CD14-positive monocyte (primary cell): ENCODE measurements around the gene NSUN7. TPM values are rescaled to one million over a fixed set of nuclear protein-coding genes. Genes with fewer than 3 reads are reported as not detected.

Experiments used
- DNase-seq, 3 donors: peaks; one replicate each; pipeline ENCODE4 v3.0.0-alpha.2; 2011 to 2022
- H2AFZ ChIP-seq: 2 replicates; pipeline ENCODE4 v1.6.0; 2012; ENCODE audit warnings: mild to moderate bottlenecking, low read depth, low read length, inconsistent platforms; ENCODE audit not compliant: insufficient read depth, poor library complexity, severe bottlenecking
- H3K27ac ChIP-seq, 2 donors: 1 replicate in 1 of 2; 2 replicates in 1 of 2; pipeline ENCODE4 v1.5.1; 2012 to 2013; ENCODE audit warnings: low read length in 2 of 2, control low read depth in 1 of 2, inconsistent platforms in 1 of 2, low read depth in 1 of 2, mild to moderate bottlenecking in 1 of 2
- H3K27me3 ChIP-seq, 2 donors: one replicate each; pipeline versions ENCODE4 v1.6.0 to v1.6.1; 2011 to 2013; ENCODE audit warnings: low read length in 2 of 2; ENCODE audit not compliant: control insufficient read depth in 2 of 2, insufficient read depth in 2 of 2
- H3K36me3 ChIP-seq, 2 donors: replicated peaks in 1 of 2; 1 replicate in 1 of 2; 2 replicates in 1 of 2; pipeline versions ENCODE4 v1.5.1 to v1.6.1; 2012 to 2013; ENCODE audit warnings: low read length in 2 of 2, control low read depth in 1 of 2, inconsistent platforms in 1 of 2, mild to moderate bottlenecking in 1 of 2; ENCODE audit not compliant: insufficient read depth in 2 of 2, control insufficient read depth in 1 of 2
- H3K4me1 ChIP-seq, 2 donors: 1 replicate in 1 of 2; 2 replicates in 1 of 2; pipeline versions ENCODE4 v1.5.1 to v1.6.1; 2012 to 2013; ENCODE audit warnings: low read length in 2 of 2, control low read depth in 1 of 2, inconsistent platforms in 1 of 2, mild to moderate bottlenecking in 1 of 2, moderate library complexity in 1 of 2; ENCODE audit not compliant: insufficient read depth in 2 of 2, control insufficient read depth in 1 of 2
- H3K4me2 ChIP-seq: replicated peaks from 2 replicates; pipeline ENCODE3; 2012; ENCODE audit warnings: low read length, moderate library complexity, mild to moderate bottlenecking; ENCODE audit not compliant: poor library complexity, severe bottlenecking; ENCODE audit errors: extremely low read depth
- H3K4me3 ChIP-seq, 3 experiments: fragments of 200-600 bp in 1 of 3; sonication (generic) in 1 of 3; replicated peaks in 1 of 3; 1 replicate in 2 of 3; 2 replicates in 1 of 3; pipeline ENCODE4 v1.5.1; 2011 to 2013; ENCODE audit warnings: low read length in 3 of 3, mild to moderate bottlenecking in 3 of 3, control low read depth in 2 of 3, low read depth in 2 of 3, inconsistent platforms in 1 of 3, moderate library complexity in 1 of 3
- H3K79me2 ChIP-seq: 2 replicates; pipeline ENCODE4 v1.6.0; 2012; ENCODE audit warnings: mild to moderate bottlenecking, control low read depth, inconsistent platforms, low read length, moderate library complexity; ENCODE audit not compliant: insufficient read depth
- H3K9ac ChIP-seq: 2 replicates; pipeline ENCODE4 v1.6.0; 2017; ENCODE audit warnings: low read length, mild to moderate bottlenecking; ENCODE audit not compliant: insufficient read depth, poor library complexity, severe bottlenecking
- H3K9me3 ChIP-seq, 2 donors: replicated peaks in 1 of 2; 1 replicate in 1 of 2; 2 replicates in 1 of 2; pipeline versions ENCODE4 v1.5.1 to v1.6.1; 2012 to 2013; ENCODE audit warnings: low read length in 2 of 2, control low read depth in 1 of 2; ENCODE audit not compliant: control insufficient read depth in 1 of 2, insufficient read depth in 1 of 2
- H4K20me1 ChIP-seq: 2 replicates; pipeline ENCODE4 v1.6.0; 2012; ENCODE audit warnings: mild to moderate bottlenecking, low read length, control low read depth, moderate library complexity; ENCODE audit not compliant: insufficient read depth
- H3K27ac Mint-ChIP-seq, 7 donors: one replicate each; pipeline ENCODE4 v1.8.0; 2020; ENCODE audit warnings: mild to moderate bottlenecking in 7 of 7, mixed read lengths in 7 of 7, moderate library complexity in 6 of 7, inconsistent platforms in 2 of 7
- H3K27me3 Mint-ChIP-seq, 3 donors: one replicate each; pipeline ENCODE4 v1.8.0; 2021 to 2022; ENCODE audit warnings: low read depth in 3 of 3, mild to moderate bottlenecking in 3 of 3, mixed read lengths in 3 of 3, moderate library complexity in 3 of 3, inconsistent platforms in 1 of 3
- H3K36me3 Mint-ChIP-seq, 2 donors: one replicate each; pipeline ENCODE4 v1.8.0; 2020; ENCODE audit warnings: mixed read lengths in 2 of 2, inconsistent platforms in 1 of 2, mild to moderate bottlenecking in 1 of 2
- H3K4me1 Mint-ChIP-seq: one replicate; pipeline ENCODE4 v1.8.0; 2020; ENCODE audit warnings: mild to moderate bottlenecking, mixed read lengths
- H3K4me3 Mint-ChIP-seq, 2 donors: one replicate each; pipeline ENCODE4 v1.8.0; 2020; ENCODE audit warnings: mild to moderate bottlenecking in 2 of 2, mixed read lengths in 2 of 2, moderate library complexity in 1 of 2
- H3K9me3 Mint-ChIP-seq, 7 donors: one replicate each; pipeline ENCODE4 v1.8.0; 2020 to 2022; ENCODE audit warnings: mixed read lengths in 7 of 7, mild to moderate bottlenecking in 6 of 7, moderate library complexity in 6 of 7, inconsistent platforms in 2 of 7
- WGBS: methylation state at CpG from one replicate; pipeline ENCODE4 v1.1.5; 2013; ENCODE audit warnings: missing lambda C conversion rate; ENCODE audit not compliant: insufficient coverage; 5-methylcytosine and 5-hydroxymethylcytosine counted together
- intact Hi-C, 2 donors: fragments of 100-400 bp; cut with micrococcal nuclease; formaldehyde crosslinking; loops; one replicate each; pipeline versions ENCODE4 v1.15.0 to v1.15.1; 2023
- polyA plus RNA-seq, 3 donors: library from polyadenylated mRNA; depleted of rRNA in 1 of 3; unstranded in 2 of 3; stranded (reverse) in 1 of 3; fragments of 300-500 nt in 2 of 3; fragments of >200 nt in 1 of 3; fragmentation: Illumina TruSeq in 2 of 3; gene quantifications; 1 replicate in 2 of 3; 2 replicates in 1 of 3; pipeline ENCODE4 v1.2.3, GENCODE V29; 2012 to 2021
- TF ChIP-seq, protein P1 (sequence below): fragments of 200-600 bp; IDR thresholded peaks from one replicate; pipeline ENCODE4 v1.8.0; 2022; ENCODE audit warnings: antibody characterized with exemption, mild to moderate bottlenecking

NSUN7 gene
- polyA plus RNA-seq, 3 donors = 0.21 to 0.62 (median 0.57) TPM

DNA sequence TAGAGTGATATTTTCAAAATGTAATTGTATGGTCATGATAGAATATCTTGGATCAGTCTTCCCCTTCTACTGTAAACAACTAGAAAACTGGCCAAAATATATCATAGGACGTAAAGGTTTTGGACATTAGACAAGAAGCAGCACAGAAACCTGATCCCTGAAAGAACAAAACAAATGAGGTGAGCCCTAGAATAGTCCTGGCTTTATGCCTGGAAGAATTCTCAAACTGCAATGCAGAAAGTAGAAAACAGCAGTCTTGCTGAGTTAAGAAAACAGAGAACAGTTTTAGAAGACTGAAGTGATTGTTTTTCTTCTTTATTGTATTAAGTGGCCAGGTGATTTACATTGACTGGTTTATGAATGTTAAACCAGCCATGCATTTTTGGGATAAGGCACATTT, 19.5 kb downstream of the NSUN7 start:
- H4K20me1 ChIP-seq = no peaks in the 10 kb centered on the region
- H2AFZ ChIP-seq = no peak overlapping the region
- intact Hi-C loops = no loop called here
- Mint-ChIP-seq H3K27ac (no peak overlapping the region), H3K4me1 (peaks cover 4% of the 10 kb centered on the region), H3K36me3 (peaks cover 0 to 3% of the 10 kb centered on the region in 2 donors), H3K4me3 (no peak overlapping the region), H3K27me3 (no peaks in the 10 kb centered on the region), H3K9me3 (peaks cover 0 to 1% (median 0%) of the 10 kb centered on the region in 7 donors)
- no peak overlapping the region for H3K4me3 ChIP-seq
- TF ChIP-seq, protein P1, sequence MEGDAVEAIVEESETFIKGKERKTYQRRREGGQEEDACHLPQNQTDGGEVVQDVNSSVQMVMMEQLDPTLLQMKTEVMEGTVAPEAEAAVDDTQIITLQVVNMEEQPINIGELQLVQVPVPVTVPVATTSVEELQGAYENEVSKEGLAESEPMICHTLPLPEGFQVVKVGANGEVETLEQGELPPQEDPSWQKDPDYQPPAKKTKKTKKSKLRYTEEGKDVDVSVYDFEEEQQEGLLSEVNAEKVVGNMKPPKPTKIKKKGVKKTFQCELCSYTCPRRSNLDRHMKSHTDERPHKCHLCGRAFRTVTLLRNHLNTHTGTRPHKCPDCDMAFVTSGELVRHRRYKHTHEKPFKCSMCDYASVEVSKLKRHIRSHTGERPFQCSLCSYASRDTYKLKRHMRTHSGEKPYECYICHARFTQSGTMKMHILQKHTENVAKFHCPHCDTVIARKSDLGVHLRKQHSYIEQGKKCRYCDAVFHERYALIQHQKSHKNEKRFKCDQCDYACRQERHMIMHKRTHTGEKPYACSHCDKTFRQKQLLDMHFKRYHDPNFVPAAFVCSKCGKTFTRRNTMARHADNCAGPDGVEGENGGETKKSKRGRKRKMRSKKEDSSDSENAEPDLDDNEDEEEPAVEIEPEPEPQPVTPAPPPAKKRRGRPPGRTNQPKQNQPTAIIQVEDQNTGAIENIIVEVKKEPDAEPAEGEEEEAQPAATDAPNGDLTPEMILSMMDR = no peak
- no peaks in the 10 kb centered on the region for H3K36me3 ChIP-seq
- H3K4me2 ChIP-seq = no peak overlapping the region
- H3K9ac ChIP-seq = no peak overlapping the region
- DNase-seq = no peak
- no peaks in the 10 kb centered on the region for H3K9me3 ChIP-seq
- no peaks in the 10 kb centered on the region for H3K27me3 ChIP-seq
- no peaks in the 10 kb centered on the region for H3K4me1 ChIP-seq
- WGBS = no CpG with 5 or more reads among the region's 1 CpG
- H3K79me2 ChIP-seq = no peaks in the 10 kb centered on the region
- no peak overlapping the region for H3K27ac ChIP-seq

DNA sequence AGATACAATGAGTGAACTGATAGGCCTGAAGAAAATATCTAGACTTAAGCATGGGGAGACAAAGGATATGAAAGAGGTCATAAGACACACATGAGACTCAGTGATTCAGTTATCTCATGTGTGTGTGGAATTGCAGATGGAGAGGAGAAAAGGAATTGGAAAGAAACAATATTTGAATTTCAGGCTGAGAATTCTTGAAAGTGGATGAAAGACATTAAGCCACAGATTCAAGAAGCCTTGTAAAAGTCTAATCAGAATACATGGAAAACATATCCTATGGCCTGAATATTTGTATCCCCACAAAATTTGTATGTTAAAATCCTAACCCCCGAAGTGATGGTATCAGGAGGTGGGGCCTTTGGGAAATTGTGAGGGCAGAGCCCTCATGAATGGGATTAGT, 28.3 kb downstream of the NSUN7 start:
- Histone ChIP-seq H3K9ac (no peak overlapping the region), H3K9me3 (peaks cover 0 to 10% of the 10 kb centered on the region in 2 donors), H3K4me1 (peaks cover 0 to 7% of the 10 kb centered on the region in 2 donors), H4K20me1 (no peaks in the 10 kb centered on the region), H3K27ac (no peak overlapping the region), H2AFZ (no peak overlapping the region), H3K4me2 (no peak overlapping the region), H3K36me3 (no peaks in the 10 kb centered on the region), H3K79me2 (no peaks in the 10 kb centered on the region), H3K4me3 (no peak overlapping the region), H3K27me3 (no peaks in the 10 kb centered on the region)
- peak overlapping the region in 1 of 7 donors; percentile 23 for H3K27ac Mint-ChIP-seq
- DNase-seq = no peak
- H3K36me3 Mint-ChIP-seq = no peaks in the 10 kb centered on the region
- H3K4me3 Mint-ChIP-seq = no peak overlapping the region
- peaks cover 0 to 2% (median 1%) of the 10 kb centered on the region in 3 donors for H3K27me3 Mint-ChIP-seq
- no CpG with 5 or more reads among the region's 1 CpG for WGBS
- peaks cover 11% of the 10 kb centered on the region for H3K4me1 Mint-ChIP-seq
- peaks cover 2 to 10% (median 4%) of the 10 kb centered on the region in 7 donors for H3K9me3 Mint-ChIP-seq
- intact Hi-C loops = no loop called here
- TF ChIP-seq, protein P1 = no peak
